Measurements from ENCODE around the gene WFIKKN2. TPM values are rescaled to one million over a fixed set of nuclear protein-coding genes. Genes with fewer than 3 reads are reported as not detected.
A peak's percentile ranks its signal among the peaks of the same experiment; 100 is the strongest.
"Not testable (repeated sequence)": the region's sequence is repeated elsewhere in the genome, so short reads cannot be mapped to it uniquely, and the experiment has no call there.

The WFIKKN2 gene
- total RNA-seq, 1 donor from 2014 or later = not detected

DNA sequence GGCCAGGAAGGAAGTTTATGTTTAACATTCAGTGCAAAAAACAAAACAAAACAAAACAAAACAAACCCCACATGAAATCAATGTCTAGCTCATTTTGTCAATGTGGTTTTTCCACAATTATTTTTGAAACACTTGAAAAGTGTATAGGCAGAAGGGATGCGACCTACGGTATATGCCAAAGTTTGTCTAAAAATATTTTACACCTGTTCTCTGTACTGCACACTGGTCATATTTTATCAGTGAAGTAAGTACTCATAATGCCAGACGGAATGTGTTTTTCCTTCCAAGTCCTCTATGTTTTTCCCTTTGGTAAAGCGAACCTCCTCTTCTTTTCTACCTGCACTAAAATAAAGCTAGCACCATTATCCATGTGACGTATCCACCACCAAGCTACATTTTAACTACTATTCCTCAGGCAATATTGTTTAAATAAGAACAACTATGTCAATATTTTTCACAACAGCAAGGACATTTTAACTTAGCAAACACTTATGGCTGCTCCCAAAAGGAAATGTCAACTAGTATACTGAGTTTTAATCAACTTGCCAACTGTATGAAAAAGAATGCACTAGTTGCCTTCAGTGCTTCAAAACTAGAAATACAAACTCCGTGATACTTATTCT is 20.4 kb downstream of the WFIKKN2 start:
- H3K4me3 Mint-ChIP-seq (ENCODE audit: low read depth) = no peak overlapping the region
- H3K27ac Mint-ChIP-seq = no peak overlapping the region
- H3K4me1 Mint-ChIP-seq (ENCODE audit: low read depth) = peaks cover 16% of the 10 kb centered on the region
- H3K36me3 Mint-ChIP-seq (ENCODE audit: low read depth) = peaks cover 1% of the 10 kb centered on the region
- no peaks in the 10 kb centered on the region for H3K9me3 Mint-ChIP-seq
- DNase-seq (ENCODE audit: low spot score) = no peak
- intact Hi-C loops (cut with micrococcal nuclease) = no loop called here
- H3K27me3 Mint-ChIP-seq (ENCODE audit: low read depth) = peaks cover 34% of the 10 kb centered on the region

GRCh38 chr17:50856431-50856830 is 21.0 kb downstream of the WFIKKN2 start:
- peaks cover 4% of the 10 kb centered on the region for H3K36me3 Mint-ChIP-seq (ENCODE audit: low read depth)
- peaks cover 34% of the 10 kb centered on the region for H3K27me3 Mint-ChIP-seq (ENCODE audit: low read depth)
- no peak overlapping the region for H3K27ac Mint-ChIP-seq
- no peaks in the 10 kb centered on the region for H3K9me3 Mint-ChIP-seq
- DNase-seq (ENCODE audit: low spot score) = no peak
- H3K4me1 Mint-ChIP-seq (ENCODE audit: low read depth) = peaks cover 18% of the 10 kb centered on the region
- intact Hi-C loops (cut with micrococcal nuclease) = no loop called here
- H3K4me3 Mint-ChIP-seq (ENCODE audit: low read depth) = no peak overlapping the region

DNA sequence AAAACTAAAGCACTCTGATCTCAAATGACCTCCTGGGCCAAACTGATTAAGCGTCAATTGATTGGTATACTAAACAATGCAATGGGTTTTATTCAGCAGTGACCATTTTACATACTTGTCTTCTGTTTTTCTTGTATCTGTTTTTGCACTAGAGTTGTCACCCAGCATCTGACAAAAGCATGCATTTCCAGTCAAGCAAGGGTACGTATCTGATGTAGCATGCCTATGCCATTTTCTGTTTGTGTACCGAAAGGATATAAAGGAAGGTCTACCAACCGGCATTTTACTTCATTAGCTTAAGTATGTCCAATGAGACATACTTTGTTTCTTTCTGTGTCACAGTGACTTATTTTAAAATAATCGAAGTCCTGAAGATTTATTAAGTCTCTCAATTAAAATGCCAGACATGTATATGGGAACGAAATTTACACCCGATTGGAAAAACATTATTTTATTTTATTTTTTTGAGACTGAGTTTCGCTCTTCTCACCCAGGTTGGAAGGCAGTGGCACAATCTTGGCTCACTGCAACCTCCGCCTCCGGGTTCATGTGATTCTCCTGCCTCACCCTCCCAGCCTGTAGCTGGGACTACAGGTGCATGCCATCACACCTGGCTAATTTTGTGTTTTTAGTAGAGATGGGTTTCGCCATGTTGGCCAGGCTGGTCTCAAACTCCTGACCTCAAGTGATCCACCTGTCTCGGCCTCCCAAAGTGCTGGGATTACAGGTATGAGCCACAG is 23.3 kb downstream of the WFIKKN2 start:
- intact Hi-C loops (cut with micrococcal nuclease) = no loop called here
- no peaks in the 10 kb centered on the region for H3K9me3 Mint-ChIP-seq
- peaks cover 24% of the 10 kb centered on the region for H3K27me3 Mint-ChIP-seq (ENCODE audit: low read depth)

DNA sequence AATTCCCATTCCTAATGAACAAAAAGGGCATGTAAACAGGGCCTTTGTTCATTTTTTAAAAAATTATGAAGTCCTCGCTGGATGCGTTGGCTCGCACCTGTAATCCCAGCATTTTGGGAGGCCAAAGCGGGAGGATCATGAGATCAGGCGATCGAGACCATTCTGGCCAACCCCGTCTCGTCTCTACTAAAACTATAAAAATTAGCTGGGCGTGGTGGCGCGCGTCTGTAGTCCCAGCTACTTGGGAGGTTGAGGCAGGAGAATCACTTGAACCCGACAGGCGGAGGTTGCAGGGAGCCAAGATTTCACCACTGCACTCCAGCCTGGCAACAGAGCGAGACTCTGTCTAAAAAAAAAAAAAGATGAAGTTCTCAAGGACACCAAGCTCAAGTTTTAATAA is 24.3 kb downstream of the WFIKKN2 start:
- DNase-seq (ENCODE audit: low spot score); intact Hi-C loops (cut with micrococcal nuclease); H3K9me3 Mint-ChIP-seq; H3K27ac Mint-ChIP-seq; H3K4me3 Mint-ChIP-seq (ENCODE audit: low read depth): not testable (repeated sequence)
- Mint-ChIP-seq H3K27me3 (ENCODE audit: low read depth) (peaks cover 14% of the 10 kb centered on the region), H3K36me3 (ENCODE audit: low read depth) (peaks cover 28% of the 10 kb centered on the region), H3K4me1 (ENCODE audit: low read depth) (peaks cover 23% of the 10 kb centered on the region)

More for the DNA sequence above, 23.3 kb downstream of the WFIKKN2 start:
- Mint-ChIP-seq H3K36me3 (ENCODE audit: low read depth) (peaks cover 20% of the 10 kb centered on the region), H3K4me3 (ENCODE audit: low read depth) (no peak overlapping the region), H3K4me1 (ENCODE audit: low read depth) (peaks cover 18% of the 10 kb centered on the region), H3K27ac (no peak overlapping the region)
- DNase-seq (ENCODE audit: low spot score) = no peak

- no peak overlapping the region for H3K4me3 Mint-ChIP-seq (ENCODE audit: low read depth)
- intact Hi-C loops (cut with micrococcal nuclease) = no loop called here
- no peaks in the 10 kb centered on the region for H3K9me3 Mint-ChIP-seq
- H3K27ac Mint-ChIP-seq = no peak overlapping the region
- H3K27me3 Mint-ChIP-seq (ENCODE audit: low read depth) = peaks cover 3% of the 10 kb centered on the region
- H3K36me3 Mint-ChIP-seq (ENCODE audit: low read depth) = peaks cover 28% of the 10 kb centered on the region
- peaks cover 28% of the 10 kb centered on the region for H3K4me1 Mint-ChIP-seq (ENCODE audit: low read depth)
- DNase-seq (ENCODE audit: low spot score) = no peak
Observed at GRCh38 chr17:50861334-50861676, 25.9 kb downstream of the WFIKKN2 start.

DNA sequence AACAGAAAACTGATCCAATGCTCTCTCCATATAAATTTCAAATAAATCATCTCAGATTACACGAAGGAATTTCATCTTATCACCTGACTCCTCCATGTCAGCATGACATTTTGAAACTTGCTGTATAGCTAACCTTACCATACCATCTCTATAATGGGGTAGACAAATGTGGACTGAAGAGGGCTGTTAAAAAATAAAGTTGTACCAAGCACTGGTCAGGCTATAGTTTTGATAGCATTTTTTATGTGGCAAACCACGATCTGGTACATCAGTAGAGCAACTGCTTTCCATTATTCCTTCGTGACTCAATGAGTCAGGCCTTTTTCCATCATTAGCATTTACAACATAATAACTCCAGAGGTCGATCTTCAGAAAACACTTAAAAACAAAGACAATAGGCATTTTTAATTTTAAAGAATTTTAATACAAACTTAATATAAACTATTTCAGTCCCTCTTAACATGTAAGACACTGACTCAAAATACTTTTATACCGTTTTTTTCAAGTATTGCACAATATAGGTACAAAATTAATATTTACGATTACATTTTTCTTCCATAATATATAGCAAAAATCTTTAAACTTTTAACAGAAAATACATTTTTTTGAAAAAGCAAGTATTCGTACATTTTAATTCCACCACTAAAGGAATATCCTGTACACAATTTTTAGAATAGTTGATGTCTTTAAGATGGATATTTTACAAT is 26.6 kb downstream of the WFIKKN2 start:
- Mint-ChIP-seq H3K27ac (no peak overlapping the region), H3K27me3 (ENCODE audit: low read depth) (peaks cover 3% of the 10 kb centered on the region), H3K4me1 (ENCODE audit: low read depth) (peaks cover 28% of the 10 kb centered on the region), H3K4me3 (ENCODE audit: low read depth) (no peak overlapping the region), H3K9me3 (no peaks in the 10 kb centered on the region), H3K36me3 (ENCODE audit: low read depth) (peaks cover 28% of the 10 kb centered on the region)
- DNase-seq (ENCODE audit: low spot score) = no peak
- intact Hi-C loops (cut with micrococcal nuclease) = no loop called here

GRCh38 chr17:50863221-50863843 is 27.9 kb downstream of the WFIKKN2 start:
- peaks cover 28% of the 10 kb centered on the region for H3K36me3 Mint-ChIP-seq (ENCODE audit: low read depth)
- no peaks in the 10 kb centered on the region for H3K27me3 Mint-ChIP-seq (ENCODE audit: low read depth)
- no peaks in the 10 kb centered on the region for H3K9me3 Mint-ChIP-seq
- peaks cover 37% of the 10 kb centered on the region for H3K4me1 Mint-ChIP-seq (ENCODE audit: low read depth)
- no peak for DNase-seq (ENCODE audit: low spot score)
- H3K27ac Mint-ChIP-seq = no peak overlapping the region
- no peak overlapping the region for H3K4me3 Mint-ChIP-seq (ENCODE audit: low read depth)
- intact Hi-C loops (cut with micrococcal nuclease) = no loop called here

- peaks cover 41% of the 10 kb centered on the region for H3K4me1 Mint-ChIP-seq (ENCODE audit: low read depth)
- H3K27me3 Mint-ChIP-seq (ENCODE audit: low read depth) = no peaks in the 10 kb centered on the region
- peak overlapping the region; percentile 98 for H3K4me3 Mint-ChIP-seq (ENCODE audit: low read depth)
- no peak overlapping the region for H3K27ac Mint-ChIP-seq
- H3K36me3 Mint-ChIP-seq (ENCODE audit: low read depth) = peaks cover 28% of the 10 kb centered on the region
- intact Hi-C loops (cut with micrococcal nuclease) = no loop called here
- no peak for DNase-seq (ENCODE audit: low spot score)
- H3K9me3 Mint-ChIP-seq = no peaks in the 10 kb centered on the region
Observed at GRCh38 chr17:50863931-50864330, 28.5 kb downstream of the WFIKKN2 start.

DNA sequence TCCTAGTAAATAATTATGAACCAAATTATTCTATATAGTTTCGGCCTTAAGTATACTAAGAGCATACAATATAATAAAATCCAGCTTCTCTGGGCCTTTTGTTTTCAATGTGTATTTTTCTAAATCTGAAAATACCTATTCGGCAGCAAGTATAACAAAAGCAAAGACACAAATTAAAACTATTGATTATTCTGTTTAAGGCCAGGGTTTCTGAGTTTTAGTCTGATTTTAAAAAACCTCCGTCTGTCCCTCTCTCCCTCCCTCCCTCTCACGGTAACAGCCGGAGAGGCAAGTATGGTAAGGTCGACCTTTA is 29.3 kb downstream of the WFIKKN2 start:
- intact Hi-C loops (cut with micrococcal nuclease) = loop anchor here (5.0 kb wide), 3 partner anchors 142 to 303 kb away; partner anchors contain the start of genes ANKRD40 and NME2
- H3K4me3 Mint-ChIP-seq (ENCODE audit: low read depth) = peak overlapping the region; percentile 98
- peaks cover 41% of the 10 kb centered on the region for H3K4me1 Mint-ChIP-seq (ENCODE audit: low read depth)
- DNase-seq (ENCODE audit: low spot score) = no peak
- H3K36me3 Mint-ChIP-seq (ENCODE audit: low read depth) = peaks cover 28% of the 10 kb centered on the region
- H3K9me3 Mint-ChIP-seq = no peaks in the 10 kb centered on the region
- no peaks in the 10 kb centered on the region for H3K27me3 Mint-ChIP-seq (ENCODE audit: low read depth)
- H3K27ac Mint-ChIP-seq = peak overlapping the region; percentile 97

DNA sequence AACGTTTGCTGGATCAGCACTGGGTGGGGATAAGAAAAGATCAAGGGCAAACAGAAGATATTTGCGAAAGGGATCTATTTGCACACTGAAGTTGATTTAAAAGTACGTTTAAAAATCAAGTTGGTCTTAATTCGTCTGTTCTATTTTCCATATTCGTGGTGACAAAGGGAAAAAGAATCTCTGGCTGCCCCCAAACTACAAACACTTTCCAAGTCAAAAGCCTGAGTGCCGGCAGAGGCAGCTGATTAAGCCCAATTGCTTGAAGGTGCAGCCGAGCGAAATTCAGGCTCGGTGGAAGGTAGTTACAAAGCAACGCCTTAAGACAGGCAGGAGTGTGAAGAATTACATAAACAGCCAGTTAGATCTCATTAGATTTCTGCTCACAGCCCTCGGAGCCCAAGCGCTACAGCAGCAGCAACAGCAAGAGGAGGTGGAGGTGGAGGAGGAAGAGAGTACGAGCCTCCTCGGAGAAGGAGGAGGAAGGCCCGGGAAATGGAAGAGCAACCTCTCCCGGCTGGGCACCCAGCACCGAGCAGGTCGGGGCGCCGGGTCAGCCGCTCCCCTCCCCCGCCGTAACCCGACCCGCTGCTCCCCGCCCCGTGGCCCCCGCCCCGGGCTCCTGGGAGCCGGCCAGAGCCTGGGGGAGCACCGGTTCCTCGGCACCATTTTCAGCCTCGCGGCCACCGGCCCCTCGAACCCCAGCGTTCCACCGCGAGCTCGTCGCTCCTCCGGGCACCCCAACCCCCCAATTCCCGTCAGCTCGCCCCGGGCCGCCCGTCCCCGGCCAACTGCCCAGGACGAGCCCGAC is 29.9 kb downstream of the WFIKKN2 start:
- Mint-ChIP-seq H3K4me3 (ENCODE audit: low read depth) (peak overlapping the region; percentile 98), H3K36me3 (ENCODE audit: low read depth) (peaks cover 28% of the 10 kb centered on the region), H3K27me3 (ENCODE audit: low read depth) (no peaks in the 10 kb centered on the region), H3K27ac (peak overlapping the region; percentile 97), H3K9me3 (no peaks in the 10 kb centered on the region), H3K4me1 (ENCODE audit: low read depth) (peaks cover 41% of the 10 kb centered on the region)
- intact Hi-C loops (cut with micrococcal nuclease) = loop anchor here (5.0 kb wide), 3 partner anchors 143 to 302 kb away; partner anchors contain the start of genes ANKRD40 and NME2
- peak; percentile 47 for DNase-seq (ENCODE audit: low spot score)

DNA sequence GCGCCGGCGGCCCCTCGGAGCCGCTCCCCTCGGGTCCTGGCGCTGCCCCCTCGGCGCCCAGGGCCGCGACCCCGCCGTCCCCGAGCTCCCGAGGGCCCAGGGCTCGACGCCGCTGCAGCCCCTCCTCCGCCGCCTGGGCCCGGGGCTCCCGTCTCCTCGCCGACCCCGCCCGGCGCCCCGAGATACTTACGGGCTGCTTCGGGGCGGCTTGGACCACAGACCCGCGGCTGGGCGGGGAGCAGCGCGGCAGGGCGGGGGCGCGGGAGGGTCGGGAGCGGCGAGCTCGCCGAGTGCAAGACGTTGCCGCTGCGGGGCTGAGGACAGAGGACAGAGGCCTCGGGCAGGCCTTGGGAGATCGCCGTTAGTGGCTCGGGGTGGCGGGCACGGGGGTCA is 30.5 kb downstream of the WFIKKN2 start:
- no peaks in the 10 kb centered on the region for H3K9me3 Mint-ChIP-seq
- H3K27me3 Mint-ChIP-seq (ENCODE audit: low read depth) = no peaks in the 10 kb centered on the region
- intact Hi-C loops (cut with micrococcal nuclease) = loop anchor here (1.0 to 5.0 kb wide), 7 partner anchors 53 to 301 kb away; partner anchors contain the start of genes ANKRD40, NME1, NME2 and SPAG9
- H3K36me3 Mint-ChIP-seq (ENCODE audit: low read depth) = peaks cover 26% of the 10 kb centered on the region
- peaks cover 41% of the 10 kb centered on the region for H3K4me1 Mint-ChIP-seq (ENCODE audit: low read depth)
- DNase-seq (ENCODE audit: low spot score) = no peak
- no peak overlapping the region for H3K27ac Mint-ChIP-seq
- peak overlapping the region; percentile 91 for H3K4me3 Mint-ChIP-seq (ENCODE audit: low read depth)

Data from activated T-helper 2 cell treated with anti-CD3 and anti-CD28 coated beads, Interferon-gamma antibody, Interleukin-2, Interleukin-4, amounts not matched to agents 10 μg/mL and 5 μg/mL and 100 μg/mL, durations not matched to agents 14 hours and 24 hours and 36 hours (primary cell).